Fibroblast of upper back skin (primary cell): ENCODE data around the gene GRIA1.

ENCODE experiments used
- DNase-seq: peaks from one replicate; pipeline ENCODE4 v3.0.0-alpha.2; 2013

GRIA1 gene

DNA sequence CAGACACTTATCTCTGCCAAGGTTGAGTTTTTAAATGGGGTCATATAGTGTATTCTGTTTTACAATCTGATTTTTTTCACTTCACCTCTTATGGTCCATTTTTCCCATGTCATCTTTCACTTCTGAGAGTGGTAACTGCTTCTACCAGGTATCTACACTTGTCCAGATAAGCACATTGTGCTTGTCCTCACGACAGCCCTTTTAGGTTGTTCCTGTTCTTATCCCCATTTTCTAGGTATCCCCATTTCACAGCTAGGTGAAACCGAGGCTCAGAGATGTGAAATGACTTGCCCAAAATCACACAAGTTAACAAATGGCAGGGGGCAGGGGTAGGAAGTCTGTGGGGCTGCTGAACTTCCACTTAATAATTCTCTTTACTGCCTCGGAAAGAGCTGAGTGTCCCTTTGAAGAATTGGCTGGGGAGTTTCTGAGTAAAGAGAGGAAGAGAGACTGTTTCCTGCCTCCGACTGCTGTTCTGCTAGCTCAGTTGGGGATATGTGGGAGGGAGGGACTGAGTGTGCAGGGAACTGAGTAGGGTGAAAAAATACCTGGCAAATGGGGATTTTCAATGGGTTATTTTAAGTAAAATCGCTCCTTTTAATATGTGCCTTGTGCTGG, 255.4 kb downstream of the GRIA1 start:
- peak; percentile 48 for DNase-seq

DNA sequence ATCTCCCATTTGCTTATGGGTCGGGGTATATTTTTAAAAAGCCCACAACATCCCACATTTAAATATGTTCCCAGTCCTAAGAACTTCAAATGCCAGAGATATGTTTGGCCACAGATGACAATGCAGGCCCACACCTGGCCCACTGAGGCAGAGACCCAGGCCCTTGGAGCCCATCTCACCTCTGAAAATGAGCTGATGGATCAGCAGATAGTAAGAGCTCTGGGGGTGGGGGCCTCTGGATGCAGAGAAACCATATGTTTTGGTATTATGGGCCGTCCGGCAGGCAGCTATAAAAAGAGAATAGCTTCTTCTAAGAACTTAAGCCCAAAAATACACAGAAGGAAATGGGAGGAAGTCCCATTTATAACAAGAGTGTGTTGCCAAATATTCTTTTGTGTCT, 256.0 kb downstream of the GRIA1 start:
- no peak for DNase-seq

DNA sequence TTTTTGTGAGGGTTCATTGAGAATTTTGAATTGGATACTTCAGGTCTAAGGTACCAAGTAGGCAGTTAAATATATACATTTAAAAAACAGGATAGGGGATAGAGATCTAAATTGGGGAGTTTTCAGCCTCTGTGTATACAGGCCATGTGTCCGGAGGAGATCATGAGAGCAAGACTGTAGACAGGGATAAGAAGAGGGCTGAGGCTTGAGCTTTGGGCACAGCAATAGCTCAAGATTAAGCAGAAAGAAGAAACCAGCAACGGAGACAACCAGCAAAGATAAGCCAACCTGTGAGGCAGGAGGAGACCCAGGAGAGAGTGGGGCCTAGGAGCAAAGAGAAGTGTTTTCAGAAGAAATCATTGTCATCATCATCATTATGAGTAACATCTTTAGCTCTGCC, 258.4 kb downstream of the GRIA1 start:
- DNase-seq: no peak

DNA sequence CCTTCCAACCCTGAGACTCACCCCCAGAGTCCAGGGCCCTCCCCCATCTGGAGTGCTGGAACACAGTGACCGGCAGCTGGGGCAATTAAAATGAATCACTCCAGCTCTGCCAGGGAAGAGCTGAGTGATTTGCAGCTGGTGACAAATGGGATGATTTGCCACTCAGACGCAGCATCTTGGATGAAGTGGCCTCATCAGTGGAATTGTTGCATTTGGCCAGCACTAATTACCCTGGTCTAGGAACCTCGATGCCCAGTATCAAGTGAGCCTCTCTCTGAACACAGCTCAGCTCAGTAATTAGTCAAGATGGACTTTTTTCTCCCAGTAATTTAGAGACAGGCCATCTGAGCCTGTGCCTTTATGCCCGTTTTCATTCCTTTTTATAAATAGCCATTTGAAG, 259.5 kb downstream of the GRIA1 start:
- DNase-seq: peak; percentile 28

GRCh38 chr5:153751251-153751650, 260.8 kb downstream of the GRIA1 start:
- DNase-seq: no peak

DNA sequence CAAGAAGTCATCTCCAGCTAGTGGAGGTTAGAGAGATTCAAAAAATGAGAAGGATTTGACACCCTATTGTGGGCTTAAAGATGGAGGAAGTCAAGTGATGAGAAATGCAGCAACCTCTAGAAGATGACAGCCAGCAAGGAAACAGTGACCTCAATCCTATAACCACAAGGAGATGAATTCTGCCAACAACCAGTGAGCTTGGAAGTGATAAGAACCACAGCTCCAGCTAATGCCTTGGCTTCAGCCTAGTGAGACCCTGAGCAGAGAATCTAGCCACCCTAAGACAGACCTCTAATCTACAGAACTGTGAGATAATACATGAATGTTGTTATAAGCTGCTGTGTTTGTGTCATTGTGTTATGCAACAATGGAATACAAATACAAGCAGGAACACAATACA, 262.4 kb downstream of the GRIA1 start:
- peak; percentile 68 for DNase-seq

- peak; percentile 19 for DNase-seq
Observed at GRCh38 chr5:153753645-153754432, 263.4 kb downstream of the GRIA1 start.

DNA sequence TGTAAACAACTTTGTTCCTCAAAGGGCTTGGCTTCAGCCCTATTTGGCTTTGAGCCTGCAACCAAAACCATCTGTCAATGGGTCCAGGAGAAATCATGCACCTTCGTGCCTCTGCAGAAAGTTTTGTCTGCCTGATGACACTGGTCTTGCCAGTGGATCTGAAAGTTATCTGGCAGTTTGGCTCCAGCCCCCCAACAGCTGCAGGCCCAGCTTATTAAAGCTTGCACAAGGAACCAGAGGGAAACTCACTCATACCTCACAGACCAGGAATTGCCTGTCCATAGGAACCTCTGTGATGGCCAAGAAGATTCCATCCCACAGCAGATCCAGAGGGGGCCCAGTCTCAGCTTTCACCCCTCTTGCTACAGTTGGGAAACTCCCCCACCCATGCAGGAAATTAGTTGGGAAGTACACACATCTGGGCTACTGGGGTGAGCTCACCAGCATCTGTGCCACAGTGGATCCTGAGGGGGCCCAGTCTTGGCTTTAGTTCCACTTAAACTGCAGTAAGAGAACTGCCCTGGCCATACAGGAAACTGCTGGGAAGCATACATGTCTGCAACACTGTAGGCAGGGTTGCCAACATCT, 265.5 kb downstream of the GRIA1 start:
- peak; percentile 16 for DNase-seq

DNA sequence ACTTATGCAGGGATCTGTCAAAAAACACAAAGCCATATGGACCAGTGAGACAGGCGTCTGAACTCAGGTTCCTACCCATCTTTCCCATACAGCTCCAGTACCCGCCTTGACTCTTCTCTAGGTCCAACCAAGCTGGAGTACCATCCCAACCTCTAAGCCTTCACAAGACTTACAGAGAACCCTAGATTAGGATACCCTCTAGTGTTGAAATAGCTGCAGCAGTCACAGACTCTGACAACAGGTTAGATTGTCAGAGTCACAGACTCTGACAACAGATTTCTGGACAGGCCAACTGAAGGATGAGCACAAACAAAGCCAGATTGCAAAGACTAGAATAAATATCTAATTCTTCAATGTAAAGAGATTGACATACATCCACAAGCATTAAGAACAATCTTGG, 266.1 kb downstream of the GRIA1 start:
- peak; percentile 21 for DNase-seq

DNA sequence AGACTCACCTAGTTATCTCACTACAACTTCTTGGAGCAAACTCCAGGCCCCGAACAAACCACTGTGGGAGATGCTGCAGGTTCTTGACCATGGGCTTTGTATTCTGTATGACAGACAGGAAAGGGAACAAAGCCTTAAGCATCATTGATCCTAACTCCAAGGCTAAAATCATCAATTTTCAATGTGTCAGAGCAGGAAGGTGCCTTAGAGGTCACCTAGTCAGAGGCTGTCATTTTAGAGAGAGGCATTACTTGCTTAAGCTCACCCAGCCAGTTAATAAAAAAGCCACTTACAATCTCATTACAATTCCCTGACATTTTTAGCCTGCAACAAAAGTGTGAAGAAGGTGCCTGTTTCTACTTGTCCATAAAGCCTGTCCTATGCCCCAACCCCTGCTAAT, 275.5 kb downstream of the GRIA1 start:
- DNase-seq: no peak

DNA sequence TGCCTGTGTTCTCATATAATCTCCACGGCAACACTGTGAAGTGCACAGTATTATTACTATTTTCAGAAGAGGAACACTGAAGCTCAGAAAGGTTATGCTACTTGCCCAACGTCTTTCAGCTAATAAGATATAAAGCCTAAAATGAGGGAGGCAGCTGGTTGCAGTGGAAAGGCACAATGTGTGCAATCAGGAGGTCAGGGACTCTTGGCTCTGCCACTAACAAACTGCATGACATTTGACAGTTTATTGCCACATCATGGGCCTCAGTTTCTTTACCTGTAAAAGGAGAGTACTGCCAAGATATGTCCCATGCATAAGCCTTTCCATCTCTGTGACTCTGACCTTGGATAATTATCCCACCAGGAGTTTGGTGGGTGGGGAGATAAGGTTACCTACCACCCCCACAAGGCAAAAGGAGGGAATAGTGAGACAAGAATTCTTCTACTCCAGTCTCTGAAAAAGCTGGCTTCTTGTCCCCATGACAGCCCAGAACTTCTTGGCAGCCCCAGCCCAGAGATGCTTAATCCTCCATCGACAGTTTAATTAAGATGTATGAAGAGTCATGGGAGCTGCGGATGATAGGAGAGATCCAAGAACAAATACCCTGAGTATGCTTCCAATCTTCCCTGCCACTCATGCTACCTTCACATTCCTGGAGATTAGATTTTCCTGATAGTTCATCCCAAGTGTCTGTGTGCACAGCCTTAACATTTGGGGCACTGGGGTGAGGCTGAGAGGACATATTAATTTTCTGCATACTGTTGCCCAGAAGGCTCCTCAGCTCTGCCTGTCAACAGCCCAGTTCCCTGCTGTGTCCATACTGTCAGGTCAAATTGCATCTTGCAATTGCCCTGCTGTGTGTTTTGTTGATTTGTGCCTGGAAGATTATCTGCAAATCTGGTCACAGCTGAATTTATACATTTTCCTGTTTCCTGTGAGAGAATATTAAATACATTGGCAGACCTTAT, 277.0 kb downstream of the GRIA1 start:
- DNase-seq: peak; percentile 13

DNA sequence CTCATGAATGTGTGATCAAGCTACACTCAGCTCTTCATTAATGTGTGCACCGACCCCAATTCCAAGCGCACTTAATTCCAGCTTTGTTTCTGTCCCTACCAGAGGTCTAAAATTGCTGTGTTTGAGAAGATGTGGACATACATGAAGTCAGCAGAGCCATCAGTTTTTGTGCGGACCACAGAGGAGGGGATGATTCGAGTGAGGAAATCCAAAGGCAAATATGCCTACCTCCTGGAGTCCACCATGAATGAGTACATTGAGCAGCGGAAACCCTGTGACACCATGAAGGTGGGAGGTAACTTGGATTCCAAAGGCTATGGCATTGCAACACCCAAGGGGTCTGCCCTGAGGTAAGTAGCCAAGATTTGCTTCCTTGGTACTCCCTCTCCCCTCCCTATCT, 279.6 kb downstream of the GRIA1 start:
- no peak for DNase-seq

DNA sequence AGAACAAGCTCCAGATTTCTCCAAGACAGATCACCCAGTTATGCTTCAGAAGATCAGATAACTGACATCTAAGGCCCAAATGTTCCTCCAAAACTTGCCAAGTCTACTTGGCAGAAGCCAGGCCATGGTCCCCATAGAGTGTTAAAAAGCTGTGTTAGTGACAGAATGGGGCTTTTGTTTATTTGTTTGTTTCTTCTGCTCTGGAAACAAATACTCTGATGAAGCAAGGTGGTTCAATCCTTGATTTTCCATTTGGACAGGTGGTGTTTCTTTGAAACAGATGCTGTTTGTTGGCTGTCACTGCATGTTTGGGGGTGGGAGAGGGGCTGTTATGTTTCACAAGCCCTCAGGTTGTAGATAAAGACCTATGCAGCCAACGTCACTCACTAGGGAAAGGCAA, 284.2 kb downstream of the GRIA1 start:
- no peak for DNase-seq

GRCh38 chr5:153775923-153776322, 285.5 kb downstream of the GRIA1 start:
- no peak for DNase-seq

DNA sequence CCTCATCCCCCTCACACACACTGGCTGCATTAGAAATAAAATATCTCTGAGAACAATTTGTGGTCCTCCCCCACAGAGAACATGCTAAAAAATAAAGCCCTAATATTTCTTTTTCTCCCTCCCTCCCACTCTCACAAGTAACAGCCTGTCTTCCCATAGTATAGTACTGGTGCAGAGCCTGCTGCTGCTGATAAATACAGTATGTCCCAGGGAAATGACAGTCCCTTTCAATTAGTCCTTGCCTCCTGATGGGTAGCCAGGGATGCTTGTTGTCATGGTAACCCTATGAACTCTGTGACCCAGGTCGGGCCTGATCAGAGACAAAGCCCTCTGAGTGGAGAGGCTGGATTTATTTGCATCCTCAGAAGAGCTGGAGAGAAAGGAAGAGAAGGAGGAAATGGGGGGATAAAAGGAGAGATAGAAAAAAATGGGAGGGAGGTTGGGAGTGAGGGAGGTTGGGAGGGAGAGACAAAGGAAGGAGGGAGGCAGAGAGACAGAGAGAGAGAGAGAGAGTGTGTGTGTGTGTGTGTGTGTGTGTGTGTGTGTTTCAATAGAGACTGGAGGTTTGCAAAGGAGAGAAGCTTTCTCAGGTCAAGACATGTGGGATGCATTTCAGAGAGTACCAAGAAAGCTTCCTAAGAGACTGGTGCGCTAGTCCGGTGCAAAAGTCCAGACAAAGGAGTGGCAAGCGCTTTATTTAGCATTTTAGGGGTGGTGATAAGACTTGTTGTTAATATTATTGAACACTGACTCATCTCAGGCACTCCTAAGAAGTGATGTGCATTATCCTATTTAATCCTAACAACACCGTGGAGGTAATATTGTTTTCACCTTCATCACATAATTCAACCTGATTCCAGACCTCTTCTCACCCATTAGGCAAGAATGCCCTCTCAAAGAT, 287.5 kb downstream of the GRIA1 start:
- no peak for DNase-seq

- no peak for DNase-seq
Observed at GRCh38 chr5:153779836-153780235, 289.4 kb downstream of the GRIA1 start.

- DNase-seq: no peak
Observed at GRCh38 chr5:153780876-153781705, 290.6 kb downstream of the GRIA1 start.

DNA sequence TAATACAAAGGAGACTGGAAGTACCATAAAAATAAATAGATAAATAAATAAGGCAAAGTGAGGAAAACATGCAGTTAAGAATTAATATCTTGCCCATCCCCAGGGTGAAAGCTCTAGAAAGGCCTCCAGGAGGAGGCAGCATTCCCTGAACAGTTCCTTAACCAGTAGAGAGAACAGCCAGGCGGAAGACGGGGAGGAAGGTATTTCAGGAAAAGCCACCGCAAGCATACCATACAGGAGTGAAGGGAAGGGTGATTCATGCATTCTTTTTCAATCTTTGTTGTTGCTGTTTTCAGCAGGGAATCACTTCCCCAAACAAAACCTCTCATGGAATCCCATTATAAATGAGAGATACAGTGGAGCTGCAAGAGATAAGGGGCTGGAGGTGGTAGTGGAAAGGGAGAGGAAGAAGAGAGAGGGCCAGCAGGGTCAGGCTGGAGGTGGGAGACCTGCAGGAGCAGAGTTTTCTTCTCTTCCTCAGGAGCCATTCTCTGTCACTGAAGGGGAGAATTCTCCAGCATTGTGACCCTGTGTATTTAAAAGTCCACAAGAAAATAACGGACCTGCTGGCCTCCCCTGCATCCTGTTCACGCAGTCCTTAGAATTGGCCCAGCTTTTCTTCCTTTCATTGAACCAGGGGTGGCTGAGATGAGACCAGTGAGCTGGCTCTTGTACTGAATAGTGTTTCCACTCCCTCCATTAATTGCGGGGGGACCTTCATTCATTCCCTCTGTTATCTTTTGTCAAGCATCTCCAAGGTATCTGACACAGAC, 292.3 kb downstream of the GRIA1 start:
- DNase-seq: peak; percentile 77

GRCh38 chr5:153783362-153783658, 292.8 kb downstream of the GRIA1 start:
- DNase-seq: no peak

DNA sequence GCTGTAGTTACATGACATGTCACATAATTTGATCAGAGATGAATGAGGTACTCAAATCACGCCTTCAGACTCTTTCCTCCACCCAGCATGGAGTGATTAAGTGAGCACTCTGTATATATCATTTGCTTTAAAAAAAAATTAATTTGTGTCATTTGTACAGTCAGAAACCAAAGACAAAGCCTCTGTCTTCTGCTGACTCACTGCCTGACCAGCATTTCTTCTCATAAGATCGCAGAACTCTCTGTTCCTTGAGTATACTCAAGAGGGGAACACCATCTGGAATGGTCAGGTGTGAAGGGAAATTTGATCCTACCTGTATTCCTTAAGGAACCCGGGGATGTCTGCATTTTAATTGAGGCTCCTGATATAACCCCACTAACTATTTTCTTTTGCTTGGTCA, 293.8 kb downstream of the GRIA1 start:
- no peak for DNase-seq

- DNase-seq: no peak
Observed at GRCh38 chr5:153791339-153791738, 300.9 kb downstream of the GRIA1 start.
